Measurements from ENCODE around the gene ABCC8.

DNA sequence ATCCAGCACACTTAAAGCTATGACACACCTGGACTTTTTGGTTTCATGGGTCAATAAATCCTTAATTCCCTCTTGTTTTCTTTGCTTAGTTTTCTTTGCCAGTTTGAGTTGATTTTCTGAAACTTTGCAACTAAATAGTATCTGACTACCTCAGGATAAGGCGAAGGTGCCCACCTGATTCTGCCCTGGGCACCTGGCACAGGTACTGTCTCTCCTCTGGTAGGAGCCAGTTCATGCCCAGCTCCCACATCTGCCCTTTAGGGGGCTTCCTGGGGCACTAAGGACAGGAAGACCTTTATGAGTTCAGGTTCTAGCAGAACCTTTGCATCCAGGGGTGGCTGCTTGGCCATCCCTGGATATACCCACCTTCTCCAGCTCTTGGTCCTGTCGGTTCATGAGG, 68.6 kb downstream of the ABCC8 start:
- no peak for TF ChIP-seq CHD2 (IDR thresholded peaks at IDR 0.05; ENCODE audit: low read length)
- TF ChIP-seq, protein P1, sequence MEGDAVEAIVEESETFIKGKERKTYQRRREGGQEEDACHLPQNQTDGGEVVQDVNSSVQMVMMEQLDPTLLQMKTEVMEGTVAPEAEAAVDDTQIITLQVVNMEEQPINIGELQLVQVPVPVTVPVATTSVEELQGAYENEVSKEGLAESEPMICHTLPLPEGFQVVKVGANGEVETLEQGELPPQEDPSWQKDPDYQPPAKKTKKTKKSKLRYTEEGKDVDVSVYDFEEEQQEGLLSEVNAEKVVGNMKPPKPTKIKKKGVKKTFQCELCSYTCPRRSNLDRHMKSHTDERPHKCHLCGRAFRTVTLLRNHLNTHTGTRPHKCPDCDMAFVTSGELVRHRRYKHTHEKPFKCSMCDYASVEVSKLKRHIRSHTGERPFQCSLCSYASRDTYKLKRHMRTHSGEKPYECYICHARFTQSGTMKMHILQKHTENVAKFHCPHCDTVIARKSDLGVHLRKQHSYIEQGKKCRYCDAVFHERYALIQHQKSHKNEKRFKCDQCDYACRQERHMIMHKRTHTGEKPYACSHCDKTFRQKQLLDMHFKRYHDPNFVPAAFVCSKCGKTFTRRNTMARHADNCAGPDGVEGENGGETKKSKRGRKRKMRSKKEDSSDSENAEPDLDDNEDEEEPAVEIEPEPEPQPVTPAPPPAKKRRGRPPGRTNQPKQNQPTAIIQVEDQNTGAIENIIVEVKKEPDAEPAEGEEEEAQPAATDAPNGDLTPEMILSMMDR (IDR thresholded peaks at IDR 0.05; ENCODE audit: control extremely low read depth in 1 of 3, insufficient read depth in 1 of 3, low read depth in 1 of 3, low read length in 3 of 3): no peak
- TF ChIP-seq RAD21 (IDR thresholded peaks at IDR 0.05 in 1 of 2, conservative IDR thresholded peaks at IDR 0.05 in 1 of 2; ENCODE audit: low read depth in 2 of 2, low read length in 2 of 2): no peak
